Measurements from ENCODE around the gene LCTL.
"Not testable (repeated sequence)": the region's sequence is repeated elsewhere in the genome, so short reads cannot be mapped to it uniquely, and the experiment has no call there.

LCTL gene

DNA sequence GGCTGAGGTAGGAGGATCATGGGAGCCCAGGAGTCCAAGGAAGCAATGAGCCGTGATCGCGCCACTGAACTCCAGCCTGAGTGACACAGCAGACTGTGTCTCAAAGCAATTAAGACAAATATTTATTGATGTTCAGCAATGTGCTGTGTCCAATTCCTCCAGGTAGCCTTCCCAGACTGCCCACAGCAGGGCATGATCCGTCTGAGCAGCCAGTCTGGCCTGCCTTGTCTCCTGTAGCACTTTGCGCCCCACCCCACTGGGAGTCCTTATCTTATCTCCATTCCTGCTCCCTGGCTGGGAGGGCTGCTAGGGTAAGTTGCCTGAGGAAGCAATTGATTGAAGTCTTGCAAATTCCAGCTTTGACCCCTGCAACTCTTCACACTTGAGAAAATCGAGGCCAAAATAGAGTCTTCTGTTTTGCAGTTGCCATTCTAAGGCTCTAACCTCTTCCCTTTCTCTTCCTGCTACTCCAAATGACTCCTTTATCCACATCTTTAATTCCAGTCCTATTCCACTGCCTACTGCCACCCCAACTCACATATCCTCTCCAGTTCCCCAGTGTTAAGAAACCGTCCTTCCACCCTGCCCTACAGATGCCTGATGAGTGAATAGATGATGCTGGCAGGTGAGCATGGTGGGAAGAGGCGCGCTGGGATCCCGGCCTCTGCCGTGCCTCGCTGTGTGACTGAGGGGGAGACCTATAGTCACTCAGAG is 26.9 kb upstream of the LCTL start:
- no peak for DNase-seq (ENCODE audit: low spot score)
- TF ChIP-seq CTCF (IDR thresholded peaks at IDR 0.05; ENCODE audit: borderline replicate concordance, control extremely low read depth, extremely low read depth, insufficient read depth, missing control alignments), result no peak
- in situ Hi-C loops (cut with MboI; ENCODE audit: low sequenced_read_pairs, unreplicated experiment), result no loop called here

GRCh38 chr15:66591322-66591862 is 25.6 kb upstream of the LCTL start:
- DNase-seq (ENCODE audit: low spot score), result no peak
- TF ChIP-seq CTCF (IDR thresholded peaks at IDR 0.05; ENCODE audit: borderline replicate concordance, control extremely low read depth, extremely low read depth, insufficient read depth, missing control alignments), result no peak
- in situ Hi-C loops (cut with MboI; ENCODE audit: low sequenced_read_pairs, unreplicated experiment), result no loop called here

- no peak for DNase-seq (ENCODE audit: low spot score)
- TF ChIP-seq CTCF (IDR thresholded peaks at IDR 0.05; ENCODE audit: borderline replicate concordance, control extremely low read depth, extremely low read depth, insufficient read depth, missing control alignments), result no peak
- in situ Hi-C loops (cut with MboI; ENCODE audit: low sequenced_read_pairs, unreplicated experiment), result no loop called here
These were observed 24.6 kb upstream of the LCTL start for GRCh38 chr15:66590435-66590834.

DNA sequence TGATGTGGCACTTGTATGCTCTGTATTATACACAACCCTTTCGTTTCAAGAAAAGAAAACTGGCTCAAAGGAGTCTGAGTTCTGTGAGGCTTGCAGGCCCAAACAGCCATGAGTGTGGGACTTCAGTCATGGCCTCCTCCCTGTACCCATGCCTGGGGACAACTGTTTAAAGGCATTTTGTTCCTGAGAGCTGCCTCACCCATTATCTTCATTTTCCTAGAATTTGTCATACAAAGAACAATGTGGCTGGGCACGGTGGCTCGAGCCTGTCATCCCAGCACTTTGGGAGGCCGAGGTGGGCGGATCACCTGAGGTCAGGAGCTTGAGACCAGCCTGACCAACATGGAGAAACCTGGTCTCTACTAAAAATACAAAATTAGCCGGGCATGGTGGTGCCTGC is 23.6 kb upstream of the LCTL start:
- DNase-seq (ENCODE audit: low spot score); in situ Hi-C loops (cut with MboI; ENCODE audit: low sequenced_read_pairs, unreplicated experiment): not testable (repeated sequence)

DNA sequence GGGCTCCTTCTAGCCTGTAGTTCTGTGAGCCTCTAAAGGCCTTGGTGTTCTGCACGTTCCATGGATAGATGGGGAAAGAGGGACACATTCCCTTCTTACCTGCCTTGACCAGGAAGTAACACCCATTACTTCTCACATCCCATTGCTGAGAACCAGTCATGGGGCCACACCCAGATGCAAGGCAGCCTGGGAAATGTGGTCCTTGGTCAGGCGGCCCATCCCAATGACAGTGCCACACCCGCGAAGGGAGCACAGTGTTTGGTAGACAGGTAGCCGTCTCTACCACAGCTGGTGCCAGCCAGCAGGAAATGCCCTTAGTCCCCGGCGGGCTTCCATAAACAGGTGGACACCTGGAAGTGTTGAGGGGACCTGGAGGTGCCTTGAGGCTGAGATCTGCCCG is 23.2 kb upstream of the LCTL start:
- DNase-seq (ENCODE audit: low spot score), result no peak
- no peak for TF ChIP-seq CTCF (IDR thresholded peaks at IDR 0.05; ENCODE audit: borderline replicate concordance, control extremely low read depth, extremely low read depth, insufficient read depth, missing control alignments)
- in situ Hi-C loops (cut with MboI; ENCODE audit: low sequenced_read_pairs, unreplicated experiment), result no loop called here

DNA sequence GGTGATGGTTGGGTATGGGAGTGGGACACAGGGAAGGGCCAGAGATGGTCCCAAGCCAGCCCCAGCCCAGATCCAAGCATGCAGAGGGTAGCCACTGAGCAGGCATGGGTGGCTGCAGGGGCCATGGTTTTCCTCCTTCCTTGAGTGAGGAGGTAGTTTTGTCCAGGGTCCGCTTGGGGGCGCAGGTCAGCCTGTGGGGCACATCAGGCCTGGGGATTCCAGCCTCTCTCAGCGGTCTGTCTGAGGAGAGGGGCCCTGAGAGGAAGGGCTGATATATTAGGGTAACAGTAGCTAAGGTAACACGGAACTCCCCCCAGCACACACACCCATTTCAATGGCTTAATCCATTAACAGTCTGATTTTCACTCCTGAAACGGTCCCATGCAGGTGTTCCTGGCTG is 22.7 kb upstream of the LCTL start:
- in situ Hi-C loops (cut with MboI; ENCODE audit: low sequenced_read_pairs, unreplicated experiment), result no loop called here
- DNase-seq (ENCODE audit: low spot score), result no peak
- no peak for TF ChIP-seq CTCF (IDR thresholded peaks at IDR 0.05; ENCODE audit: borderline replicate concordance, control extremely low read depth, extremely low read depth, insufficient read depth, missing control alignments)

GRCh38 chr15:66587749-66588148 is 22.0 kb upstream of the LCTL start:
- in situ Hi-C loops (cut with MboI; ENCODE audit: low sequenced_read_pairs, unreplicated experiment), result no loop called here
- no peak for TF ChIP-seq CTCF (IDR thresholded peaks at IDR 0.05; ENCODE audit: borderline replicate concordance, control extremely low read depth, extremely low read depth, insufficient read depth, missing control alignments)
- DNase-seq (ENCODE audit: low spot score), result no peak

Measured in GM13976 (cell line).